H1 (cell line): ENCODE results near the gene SLC25A15.

ENCODE experiments used
- EZH2 ChIP-seq: fragments of 200-600 bp; sonication (generic); IDR thresholded peaks from 2 replicates; pipeline ENCODE4 v1.7.1; 2012; ENCODE audit warnings: low read depth, mild to moderate bottlenecking, moderate library complexity, low read length, inconsistent platforms; ENCODE audit not compliant: severe bottlenecking
- RBBP5 ChIP-seq: IDR thresholded peaks from 2 replicates; pipeline ENCODE4 v1.7.1; 2012; ENCODE audit warnings: low read depth, mild to moderate bottlenecking, inconsistent platforms, low read length, moderate library complexity, borderline replicate concordance
- RFX5 ChIP-seq: IDR thresholded peaks from 2 replicates; pipeline ENCODE4 v1.6.1; 2011; ENCODE audit warnings: low read depth, low read length, improper control_type of control experiment, borderline replicate concordance
- TF ChIP-seq, protein P1 (sequence below), 3 experiments: IDR thresholded peaks; 1 replicate in 2 of 3; 2 replicates in 1 of 3; pipeline versions ENCODE4 v1.5.1 to v1.6.1; 2011; ENCODE audit warnings: low read length in 3 of 3, mild to moderate bottlenecking in 3 of 3, inconsistent platforms in 2 of 3, low read depth in 1 of 3, moderate library complexity in 1 of 3; ENCODE audit not compliant: insufficient read depth in 1 of 3; ENCODE audit errors: control extremely low read depth in 1 of 3

DNA sequence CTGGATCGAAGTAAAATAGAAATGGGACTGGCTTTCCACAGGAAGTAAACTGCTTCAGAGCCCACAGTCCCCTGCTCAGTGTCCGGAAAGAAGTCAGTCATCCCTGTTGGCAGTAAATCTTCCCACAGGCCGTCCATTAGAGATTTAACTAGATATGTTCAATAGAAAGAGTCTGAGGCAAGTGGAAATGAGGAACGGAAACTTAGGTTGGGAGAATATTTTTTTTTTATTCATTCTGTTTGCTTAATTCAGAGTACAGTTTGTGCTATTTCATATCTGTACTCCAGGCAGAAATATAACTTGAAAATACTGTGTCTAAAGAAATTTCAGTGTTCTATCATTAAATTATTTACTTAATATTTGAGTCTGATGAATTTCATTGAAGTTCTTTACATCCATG lies 22.7 kb downstream of the SLC25A15 start:
- no peak for TF ChIP-seq EZH2
- TF ChIP-seq, protein P1, sequence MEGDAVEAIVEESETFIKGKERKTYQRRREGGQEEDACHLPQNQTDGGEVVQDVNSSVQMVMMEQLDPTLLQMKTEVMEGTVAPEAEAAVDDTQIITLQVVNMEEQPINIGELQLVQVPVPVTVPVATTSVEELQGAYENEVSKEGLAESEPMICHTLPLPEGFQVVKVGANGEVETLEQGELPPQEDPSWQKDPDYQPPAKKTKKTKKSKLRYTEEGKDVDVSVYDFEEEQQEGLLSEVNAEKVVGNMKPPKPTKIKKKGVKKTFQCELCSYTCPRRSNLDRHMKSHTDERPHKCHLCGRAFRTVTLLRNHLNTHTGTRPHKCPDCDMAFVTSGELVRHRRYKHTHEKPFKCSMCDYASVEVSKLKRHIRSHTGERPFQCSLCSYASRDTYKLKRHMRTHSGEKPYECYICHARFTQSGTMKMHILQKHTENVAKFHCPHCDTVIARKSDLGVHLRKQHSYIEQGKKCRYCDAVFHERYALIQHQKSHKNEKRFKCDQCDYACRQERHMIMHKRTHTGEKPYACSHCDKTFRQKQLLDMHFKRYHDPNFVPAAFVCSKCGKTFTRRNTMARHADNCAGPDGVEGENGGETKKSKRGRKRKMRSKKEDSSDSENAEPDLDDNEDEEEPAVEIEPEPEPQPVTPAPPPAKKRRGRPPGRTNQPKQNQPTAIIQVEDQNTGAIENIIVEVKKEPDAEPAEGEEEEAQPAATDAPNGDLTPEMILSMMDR (IDR thresholded peaks at IDR 0.05; ENCODE audit: control extremely low read depth in 1 of 3, insufficient read depth in 1 of 3, low read depth in 1 of 3, low read length in 3 of 3) = no peak
- no peak for TF ChIP-seq RFX5
- no peak for TF ChIP-seq RBBP5
